Mammary epithelial cell (primary cell): ENCODE data around the gene MFN2.

Experiments used
- CTCF ChIP-seq, 2 donors: IDR thresholded peaks in 1 of 2; conservative IDR thresholded peaks in 1 of 2; 2 replicates each; pipeline ENCODE4 v1.5.1; 2011 to 2012; ENCODE audit warnings: inconsistent platforms in 2 of 2, low read length in 2 of 2, mild to moderate bottlenecking in 2 of 2, control low read depth in 1 of 2, low read depth in 1 of 2; ENCODE audit not compliant: insufficient read depth in 1 of 2; ENCODE audit errors: extremely low read depth in 1 of 2
- EZH2 ChIP-seq: IDR thresholded peaks from 2 replicates; pipeline ENCODE4 v1.6.1; 2012; ENCODE audit warnings: low read length, inconsistent platforms, borderline replicate concordance

DNA sequence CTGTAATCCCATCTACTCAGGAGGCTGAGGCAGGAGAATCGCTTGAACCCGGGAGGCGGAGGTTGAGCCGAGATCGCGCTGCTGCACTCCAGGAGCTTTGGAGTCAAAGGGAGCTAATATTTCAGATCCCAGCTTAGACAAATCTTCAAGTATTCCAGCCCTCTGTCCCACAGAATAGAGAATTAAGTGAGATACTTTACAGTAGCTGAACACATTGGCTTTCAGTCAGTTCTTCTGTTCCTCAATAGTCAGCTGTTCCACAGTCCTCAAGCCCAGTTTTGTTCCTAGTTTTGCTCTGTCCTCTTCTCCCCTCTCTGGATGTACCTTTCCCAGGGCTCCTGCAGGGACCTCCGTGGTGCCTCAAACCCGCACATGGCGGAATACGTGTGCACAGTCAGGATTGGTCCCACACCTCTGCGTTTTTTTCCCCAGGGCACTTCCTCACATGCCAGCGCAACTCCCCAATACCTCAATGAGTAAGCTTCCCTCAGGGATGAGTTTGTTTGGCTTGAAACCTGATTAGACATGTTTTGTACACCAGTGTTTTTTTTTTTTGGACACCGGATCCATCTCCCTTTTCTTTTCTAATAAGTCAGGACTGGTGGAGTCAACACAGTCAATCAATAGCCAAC lies 1.2 kb downstream of the MFN2 start:
- TF ChIP-seq EZH2 (no peak), CTCF (conservative IDR thresholded peaks at IDR 0.05 in 1 of 2, IDR thresholded peaks at IDR 0.05 in 1 of 2; ENCODE audit: extremely low read depth in 1 of 2, insufficient read depth in 1 of 2, low read depth in 1 of 2, low read length in 2 of 2) (no peak)
